Endothelial cell of umbilical vein (primary cell): Measurements from ENCODE around the gene KCNH1. TPM values are rescaled to one million over a fixed set of nuclear protein-coding genes. Genes with fewer than 3 reads are reported as not detected.

Experiments used
- BruUV-seq: library from RNA; stranded (reverse); fragments of 400-500 nt; replicated peaks from 2 replicates; lab custom pipeline; 2021; lab: Mats Ljungman, UMichigan
- CTCF ChIA-PET: fragments of 300-600, 350-600 bp; sonication (Branson Sonifier 250); formaldehyde crosslinking; loops from one replicate; lab custom pipeline; 2021; ENCODE audit warnings: antibody characterized with exemption, inconsistent platforms; lab: Charles Lee
- POLR2A ChIA-PET: fragments of 300-600, 350-600 bp; sonication (Branson Sonifier 250); formaldehyde crosslinking; loops from one replicate; lab custom pipeline; 2021; ENCODE audit warnings: antibody characterized with exemption, inconsistent platforms; lab: Charles Lee
- DNase-seq: peaks from one replicate; pipeline ENCODE4 v3.0.0-alpha.2; 2011; ENCODE audit warnings: low read depth, low spot score
- FAIRE-seq: peaks from 2 replicates; lab custom pipeline; 2011; peaks lifted over from hg19 to GRCh38; lab: Jason Lieb, UNC
- H2AFZ ChIP-seq: 2 replicates; pipeline ENCODE4 v1.6.0; 2012; ENCODE audit warnings: low read depth, low read length, control low read depth, inconsistent platforms
- H3K27ac ChIP-seq: 2 replicates; pipeline ENCODE4 v1.5.1; 2011; ENCODE audit warnings: low read depth, mild to moderate bottlenecking, control low read depth, low read length, moderate library complexity; ENCODE audit not compliant: insufficient read depth
- H3K27me3 ChIP-seq, 2 experiments: 2 replicates each; pipeline versions ENCODE4 v1.6.0 to v1.6.1; 2011; ENCODE audit warnings: low read length in 2 of 2, mixed read lengths in 1 of 2; ENCODE audit not compliant: control insufficient read depth in 2 of 2, insufficient read depth in 2 of 2
- H3K36me3 ChIP-seq, 2 experiments: 2 replicates in 1 of 2; 3 replicates in 1 of 2; pipeline ENCODE4 v1.5.1; 2011; ENCODE audit warnings: low read length in 2 of 2, mild to moderate bottlenecking in 1 of 2, moderate library complexity in 1 of 2; ENCODE audit not compliant: control insufficient read depth in 2 of 2, insufficient read depth in 2 of 2; ENCODE audit errors: extremely low read depth in 1 of 2
- H3K4me1 ChIP-seq: 3 replicates; pipeline ENCODE4 v1.5.1; 2011; ENCODE audit warnings: mild to moderate bottlenecking, low read length; ENCODE audit not compliant: control insufficient read depth, insufficient read depth; ENCODE audit errors: extremely low read depth
- H3K4me2 ChIP-seq: 2 replicates; pipeline ENCODE4 v1.6.1; 2011; ENCODE audit warnings: low read length, control low read depth, mixed read lengths; ENCODE audit not compliant: insufficient read depth
- H3K4me3 ChIP-seq, 3 experiments: fragments of 200-600 bp in 1 of 3; sonication (generic), shearing (Covaris generic) in 1 of 3; replicated peaks in 1 of 3; 2 replicates each; pipeline ENCODE4 v1.5.1; 2011 to 2016; ENCODE audit warnings: control low read depth in 3 of 3, low read length in 3 of 3, mild to moderate bottlenecking in 2 of 3, inconsistent platforms in 1 of 3, low read depth in 1 of 3, moderate library complexity in 1 of 3; ENCODE audit not compliant: insufficient read depth in 1 of 3
- H3K79me2 ChIP-seq: 2 replicates; pipeline ENCODE4 v1.6.0; 2012; ENCODE audit warnings: low read length, inconsistent platforms; ENCODE audit not compliant: control insufficient read depth, insufficient read depth
- H3K9ac ChIP-seq: replicated peaks from 2 replicates; pipeline ENCODE3; 2011; ENCODE audit warnings: low read length, control low read depth; ENCODE audit not compliant: insufficient read depth; ENCODE audit errors: extremely low read depth
- H3K9me1 ChIP-seq: replicated peaks from 3 replicates; pipeline ENCODE4 v1.6.0; 2011; ENCODE audit warnings: mild to moderate bottlenecking, low read length; ENCODE audit not compliant: control insufficient read depth, insufficient read depth; ENCODE audit errors: extremely low read depth
- H3K9me3 ChIP-seq: replicated peaks from 2 replicates; pipeline ENCODE4 v1.5.1; 2012; ENCODE audit warnings: low read length, inconsistent platforms; ENCODE audit not compliant: control insufficient read depth, insufficient read depth
- H4K20me1 ChIP-seq: replicated peaks from 2 replicates; pipeline ENCODE3; 2011; ENCODE audit warnings: mild to moderate bottlenecking, low read length; ENCODE audit not compliant: control insufficient read depth, insufficient read depth; ENCODE audit errors: extremely low read depth
- CTCF ChIP-seq, 2 donors: IDR thresholded peaks; 1 replicate in 1 of 2; 2 replicates in 1 of 2; pipeline ENCODE4 v1.5.1; 2011; ENCODE audit warnings: low read length in 2 of 2, mild to moderate bottlenecking in 2 of 2, moderate library complexity in 2 of 2, control low read depth in 1 of 2, inconsistent platforms in 1 of 2, low read depth in 1 of 2; ENCODE audit not compliant: insufficient read depth in 1 of 2; ENCODE audit errors: extremely low read depth in 1 of 2
- EZH2 ChIP-seq: IDR thresholded peaks from 2 replicates; pipeline ENCODE4 v1.6.1; 2012; ENCODE audit warnings: borderline replicate concordance, low read depth, mild to moderate bottlenecking, moderate library complexity, low read length, inconsistent platforms; ENCODE audit not compliant: severe bottlenecking
- FOS ChIP-seq: IDR thresholded peaks from 2 replicates; pipeline ENCODE4 v1.6.1; 2011; ENCODE audit warnings: mild to moderate bottlenecking, low read length, moderate library complexity, borderline replicate concordance; ENCODE audit not compliant: insufficient read depth
- GATA2 ChIP-seq: IDR thresholded peaks from 2 replicates; pipeline ENCODE4 v1.7.0; 2011; ENCODE audit warnings: low read depth, mild to moderate bottlenecking, moderate library complexity, mixed read lengths, low read length; ENCODE audit not compliant: insufficient read length, insufficient read depth
- JUN ChIP-seq: IDR thresholded peaks from 2 replicates; pipeline ENCODE4 v1.6.1; 2011; ENCODE audit warnings: borderline replicate concordance, low read depth; ENCODE audit not compliant: insufficient read length, insufficient read depth
- MAX ChIP-seq: IDR thresholded peaks from 2 replicates; pipeline ENCODE4 v1.6.1; 2011; ENCODE audit not compliant: insufficient read depth, insufficient read length
- MYC ChIP-seq: IDR thresholded peaks from one replicate; pipeline ENCODE4 v1.6.1; 2011; ENCODE audit warnings: mild to moderate bottlenecking, low read depth, low read length
- POLR2A ChIP-seq: IDR thresholded peaks from 2 replicates; pipeline ENCODE4 v1.6.1; 2012; ENCODE audit warnings: low read depth, mild to moderate bottlenecking, control low read depth, low read length
- POLR2AphosphoS5 ChIP-seq: IDR thresholded peaks from 2 replicates; pipeline ENCODE4 v1.6.1; 2012; ENCODE audit warnings: low read depth, mild to moderate bottlenecking, control low read depth, low read length, moderate library complexity; ENCODE audit not compliant: insufficient read depth
- dilution Hi-C: fragments of 300-500 bp; cut with MboI; formaldehyde crosslinking; loops from one replicate; pipeline ENCODE4 v1.15.0; 2019; ENCODE audit warnings: low sequenced_read_pairs; ENCODE audit not compliant: extremely low pct_ligation_motif_present
- intact Hi-C: fragments of 100-400 bp; cut with micrococcal nuclease; formaldehyde crosslinking; loops from one replicate; pipeline ENCODE4 v1.10.0; 2022
- polyA plus RNA-seq, 4 experiments: library from polyadenylated mRNA; depleted of rRNA in 3 of 4; stranded (reverse) in 3 of 4; unstranded in 1 of 4; fragments of >200 nt; gene quantifications; 2 replicates each; pipeline versions ENCODE4 v1.2.1 to v1.2.3, GENCODE V29; 2011 to 2012; ENCODE audit warnings: missing spikeins in 1 of 4
- total RNA-seq: library from RNA; stranded (reverse); gene quantifications from 2 replicates; pipeline ENCODE4 v1.2.3, GENCODE V29; 2021

Gene KCNH1
- total and polyA plus RNA-seq, 2 donors (not counting 3 experiments of a cell fraction or from before 2014, with no cell fraction given), result not detected

- CTCF ChIA-PET, result no interaction called here
- BruUV-seq, result no TSS peak
Measured at GRCh38 chr1:210683403-210684047, 450.4 kb downstream of the KCNH1 start.

GRCh38 chr1:210681158-210681557 lies 452.8 kb downstream of the KCNH1 start:
- H3K4me3 ChIP-seq, result no peak overlapping the region
- dilution Hi-C loops (no loop called here), intact Hi-C loops (no loop called here)
- no peaks in the 10 kb centered on the region for H3K4me1 ChIP-seq
- H3K4me2 ChIP-seq, result no peak overlapping the region
- ChIA-PET POLR2A (no interaction called here), CTCF (no interaction called here)
- H3K79me2 ChIP-seq, result no peaks in the 10 kb centered on the region
- peaks cover 2% of the 10 kb centered on the region for H3K9me3 ChIP-seq
- H3K27me3 ChIP-seq, result no peaks in the 10 kb centered on the region
- H2AFZ ChIP-seq, result no peak overlapping the region
- H4K20me1 ChIP-seq, result no peaks in the 10 kb centered on the region
- H3K9me1 ChIP-seq, result no peaks in the 10 kb centered on the region
- H3K36me3 ChIP-seq, result no peaks in the 10 kb centered on the region
- FAIRE-seq (no peak), DNase-seq (no peak)
- no peak overlapping the region for H3K9ac ChIP-seq
- BruUV-seq, result no TSS peak
- TF ChIP-seq CTCF (IDR thresholded peaks at IDR 0.05; ENCODE audit: extremely low read depth in 1 of 2, insufficient read depth in 1 of 2, low read depth in 1 of 2, low read length in 2 of 2) (no peak), POLR2AphosphoS5 (no peak), JUN (no peak), FOS (no peak), MYC (no peak), POLR2A (no peak), EZH2 (no peak), GATA2 (no peak), MAX (no peak)
- H3K27ac ChIP-seq, result no peak overlapping the region

More at GRCh38 chr1:210683403-210684047, 450.4 kb downstream of the KCNH1 start:
- Histone ChIP-seq H3K9me1 (no peaks in the 10 kb centered on the region), H3K36me3 (no peaks in the 10 kb centered on the region), H3K9me3 (peaks cover 4% of the 10 kb centered on the region), H4K20me1 (no peaks in the 10 kb centered on the region), H3K79me2 (no peaks in the 10 kb centered on the region), H3K27me3 (no peaks in the 10 kb centered on the region), H3K27ac (no peak overlapping the region), H2AFZ (no peak overlapping the region), H3K4me2 (no peak overlapping the region), H3K4me3 (no peak overlapping the region), H3K9ac (no peak overlapping the region), H3K4me1 (no peaks in the 10 kb centered on the region)
- DNase-seq, result no peak
- intact Hi-C loops (no loop called here), dilution Hi-C loops (no loop called here)
- no peak for TF ChIP-seq FOS
- POLR2A ChIA-PET, result no interaction called here
- no peak for FAIRE-seq
